Fibroblast of the conjunctiva (primary cell): ENCODE measurements around the gene PCDHAC2.

Experiments used
- DNase-seq: peaks from one replicate; pipeline ENCODE4 v3.0.0-alpha.2; 2010; ENCODE audit warnings: low read depth

PCDHAC2 gene

DNA sequence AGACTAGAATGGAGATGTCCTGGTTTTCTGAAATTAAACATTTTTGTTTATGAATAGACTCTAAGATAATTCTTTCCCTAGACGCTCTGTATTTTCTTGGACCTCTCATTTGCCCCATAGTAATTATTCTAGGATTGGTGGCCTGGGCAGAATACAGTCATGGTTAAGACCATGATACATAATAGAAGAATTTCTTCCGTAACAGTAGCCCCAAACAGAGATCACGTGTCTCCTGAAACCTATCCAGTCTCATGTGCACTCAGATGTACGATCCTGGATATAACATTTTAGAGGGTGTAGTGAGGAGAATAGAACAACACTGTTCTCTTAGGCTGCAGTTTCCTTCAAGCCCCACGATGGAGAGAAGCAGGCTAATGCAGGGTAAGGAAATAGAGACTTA lies 22.3 kb downstream of the PCDHAC2 start:
- no peak for DNase-seq

DNA sequence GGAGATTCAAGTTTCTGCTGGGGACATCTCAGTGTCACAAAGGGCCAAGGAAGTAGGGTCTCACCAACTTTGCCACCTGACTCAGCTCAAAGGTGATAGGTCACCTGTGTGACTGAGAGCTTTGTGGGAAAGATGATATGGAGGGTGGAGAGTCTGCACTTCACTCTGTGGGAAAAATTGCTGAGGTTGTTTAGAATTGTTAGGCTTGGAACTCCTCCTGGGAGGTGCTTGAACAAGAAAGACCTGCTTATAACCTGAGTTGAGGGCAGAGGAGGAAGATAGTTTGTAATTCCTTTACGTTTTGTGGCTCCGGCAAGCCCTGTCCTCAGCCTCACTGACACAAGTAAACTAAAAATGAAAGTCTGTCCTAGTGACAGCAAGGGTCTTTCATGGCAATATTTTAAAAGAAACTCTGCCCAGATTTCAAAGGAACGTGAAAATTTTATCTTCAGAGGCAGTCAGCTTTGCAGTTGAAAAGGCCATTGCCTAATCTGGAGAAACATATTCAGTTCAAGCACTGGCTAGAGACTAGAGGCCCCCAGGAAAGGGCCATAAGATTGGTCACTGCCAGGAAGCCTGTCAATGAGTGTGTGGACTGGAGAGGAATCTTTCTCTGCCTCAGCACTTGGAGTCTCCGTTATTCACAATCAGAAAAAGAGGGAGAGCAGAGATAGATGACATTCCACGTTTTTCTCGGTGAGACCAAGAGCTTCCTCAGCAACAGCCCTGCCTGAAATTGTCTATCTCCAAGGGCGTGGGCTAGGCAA lies 23.2 kb downstream of the PCDHAC2 start:
- no peak for DNase-seq

DNA sequence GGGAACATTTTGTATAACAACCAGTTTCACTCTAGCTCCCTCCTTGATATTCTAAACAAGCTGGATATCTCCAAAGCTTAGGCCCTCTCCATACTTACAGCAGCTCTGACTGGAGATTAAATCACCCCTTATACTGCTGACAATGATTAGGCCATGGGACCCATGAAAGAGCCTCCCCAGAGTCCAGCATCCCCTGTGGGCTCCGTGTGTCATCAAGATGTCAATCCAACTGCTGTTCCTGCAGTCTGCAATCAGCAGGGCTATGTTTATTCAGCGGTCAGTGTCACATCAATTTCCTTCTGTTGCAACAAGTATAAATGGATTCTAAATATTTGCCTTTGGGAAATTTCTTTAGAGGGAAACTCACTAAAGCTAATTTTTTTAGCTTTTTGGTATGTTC lies 26.6 kb downstream of the PCDHAC2 start:
- DNase-seq, result no peak

DNA sequence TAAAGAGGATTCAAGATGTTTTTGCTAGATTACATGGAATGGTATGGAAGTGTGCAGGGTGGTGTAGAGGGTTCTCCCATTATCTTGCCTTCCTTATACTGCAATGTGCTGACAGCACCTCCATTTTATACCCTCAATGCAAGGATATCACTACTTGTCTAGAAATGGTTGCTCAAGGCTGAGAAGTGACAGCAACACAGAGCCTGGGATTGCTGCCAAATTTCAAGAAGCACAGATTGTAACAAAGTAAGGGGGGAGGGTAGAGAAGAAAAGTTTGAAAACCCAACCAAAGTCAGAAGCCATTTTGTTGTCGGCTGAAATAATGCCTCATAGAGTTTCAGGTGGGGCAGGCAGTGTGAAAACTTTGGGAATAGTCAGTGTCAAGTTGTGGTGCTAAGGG lies 29.8 kb downstream of the PCDHAC2 start:
- DNase-seq, result no peak

- DNase-seq, result no peak
Measured at GRCh38 chr5:140998921-140999410, 32.7 kb downstream of the PCDHAC2 start.

GRCh38 chr5:141001446-141001843 lies 35.2 kb downstream of the PCDHAC2 start:
- no peak for DNase-seq

DNA sequence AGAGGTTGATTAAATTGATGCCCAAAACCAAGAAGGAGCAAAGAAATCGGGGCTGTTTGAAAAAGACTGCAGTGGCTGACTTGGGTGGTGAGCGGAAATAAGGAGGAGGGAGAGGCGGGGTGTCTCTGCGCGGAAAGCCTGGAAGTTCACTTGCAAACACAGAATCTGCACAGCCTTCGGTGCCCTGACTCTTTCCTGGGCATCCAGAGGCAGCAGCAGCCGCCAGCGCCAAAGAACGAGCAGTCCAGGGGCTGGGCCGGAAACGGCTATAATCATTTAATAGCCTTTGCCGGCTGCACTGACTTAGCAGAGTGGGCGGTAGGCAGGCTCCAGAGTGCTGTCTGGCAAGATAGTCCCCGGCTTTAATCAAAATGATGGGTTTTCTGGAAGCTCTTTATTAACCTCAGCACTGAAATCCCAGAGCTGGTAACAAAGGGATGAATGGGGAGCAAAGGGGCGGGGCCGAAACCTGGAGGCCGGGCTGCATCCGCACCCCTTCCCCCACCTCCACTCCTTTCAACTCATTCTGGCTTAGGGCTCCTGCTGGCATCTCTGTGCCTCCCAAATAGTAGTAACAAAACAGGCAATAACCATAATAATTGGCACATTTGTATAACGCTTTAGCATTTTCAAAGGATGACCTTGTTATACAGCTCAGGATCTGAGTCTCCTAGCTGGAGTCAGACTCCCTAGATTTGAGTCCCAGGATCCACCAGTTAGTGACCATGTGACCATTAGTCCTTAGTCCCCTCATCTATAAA lies 35.7 kb downstream of the PCDHAC2 start:
- no peak for DNase-seq

DNA sequence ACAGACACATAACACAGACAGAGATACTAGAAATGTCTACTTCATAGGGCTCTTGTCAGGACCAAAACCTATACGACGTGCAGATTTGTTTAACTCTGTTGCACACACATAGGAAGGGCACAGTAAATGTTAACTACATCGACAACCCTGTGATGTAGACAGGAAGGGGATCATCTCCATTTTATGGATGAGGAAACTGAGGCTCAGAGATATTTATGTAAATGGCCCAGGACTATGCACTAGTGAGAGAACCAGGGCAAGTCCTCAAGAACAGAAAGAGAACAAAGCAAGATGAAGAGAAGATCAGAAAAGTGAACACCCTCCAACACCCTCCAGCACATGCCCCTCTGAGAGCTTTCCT lies 36.3 kb downstream of the PCDHAC2 start:
- no peak for DNase-seq

- DNase-seq, result no peak
Measured at GRCh38 chr5:141003031-141003430, 36.8 kb downstream of the PCDHAC2 start.

DNA sequence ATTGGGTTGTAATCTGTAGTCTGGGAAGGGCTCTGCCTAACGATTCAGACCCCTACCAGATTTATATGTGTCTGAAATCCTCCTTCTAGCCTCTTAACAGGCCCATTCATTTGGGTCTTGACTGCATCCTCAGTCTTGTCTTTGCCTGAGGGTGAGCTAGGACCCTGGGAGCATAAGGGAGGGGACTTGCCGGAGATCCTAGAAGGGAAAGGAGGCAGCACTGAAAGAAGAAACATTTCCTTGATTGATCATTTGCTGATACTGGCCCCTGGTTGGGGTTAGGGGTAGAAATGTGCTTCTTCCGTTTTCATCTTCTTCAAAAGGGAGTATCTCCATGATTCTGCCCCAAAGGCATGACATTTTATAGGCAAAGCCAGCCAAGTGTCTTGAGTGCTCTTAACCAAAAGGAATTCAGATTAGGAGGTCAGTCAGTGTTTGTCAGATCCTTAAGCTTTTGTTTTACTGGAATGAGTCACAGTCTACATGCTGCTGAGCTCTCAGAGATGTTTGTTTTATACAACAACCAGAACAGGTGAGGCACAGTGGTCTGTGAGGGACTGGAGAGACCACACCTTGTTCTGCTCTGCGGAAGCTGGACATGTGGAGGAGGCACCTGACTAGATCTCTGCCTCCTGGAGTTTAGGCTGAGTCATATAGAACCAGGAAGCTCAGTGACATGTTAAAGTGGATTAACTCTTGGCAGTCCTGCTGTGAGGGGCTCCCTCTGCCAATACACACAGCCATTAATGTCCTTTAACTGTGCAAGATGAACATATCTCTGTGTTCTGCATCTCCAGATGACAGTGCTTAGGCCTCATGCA lies 37.7 kb downstream of the PCDHAC2 start:
- no peak for DNase-seq

GRCh38 chr5:141007791-141008190 lies 41.5 kb downstream of the PCDHAC2 start:
- no peak for DNase-seq

GRCh38 chr5:141010047-141010793 lies 43.9 kb downstream of the PCDHAC2 start:
- no peak for DNase-seq

GRCh38 chr5:141017943-141018342 lies 51.7 kb downstream of the PCDHAC2 start:
- no peak for DNase-seq
